ENCODE data around the gene CEP104. TPM values are rescaled to one million over a fixed set of nuclear protein-coding genes. Genes with fewer than 3 reads are reported as not detected.

The CEP104 gene
- total and polyA plus RNA-seq, 10 donors = 4.5 to 49.4 (median 33.4) TPM

DNA sequence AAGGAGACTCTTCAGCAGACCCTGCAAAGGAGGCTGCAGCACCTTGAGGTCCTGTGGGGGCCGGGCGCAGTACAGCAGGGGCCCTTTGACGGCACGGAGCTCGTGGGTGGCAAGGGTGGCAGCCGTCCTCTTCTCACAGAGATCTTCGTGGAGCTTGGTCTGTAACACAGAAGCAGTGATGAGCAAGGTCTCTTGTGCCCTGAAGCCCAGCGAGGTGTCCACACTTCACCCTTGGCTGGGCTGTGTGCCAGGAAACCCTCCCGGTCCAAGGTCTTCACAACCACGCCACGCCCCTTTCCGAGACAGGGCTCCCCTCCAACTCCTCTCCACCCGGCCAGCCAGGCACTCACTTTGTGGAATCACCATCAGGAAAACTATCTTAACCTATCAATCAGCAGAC is 72.0 kb downstream of the CEP104 start:
- no peak for DNase-seq
- no peaks in the 10 kb centered on the region for H3K27me3 ChIP-seq (replicated peaks in 1 of 7)
- no peak overlapping the region for H3K4me3 ChIP-seq
- no peaks in the 10 kb centered on the region for H3K9me3 ChIP-seq
- H3K27ac ChIP-seq = no peak overlapping the region
- H3K4me1 ChIP-seq = peaks cover 0 to 34% (median 16%) of the 10 kb centered on the region in 6 donors
- intact Hi-C loops (cut with DNase I; ENCODE audit: low total_unique reads) = no loop called here
- peaks cover 6 to 100% (median 77%) of the 10 kb centered on the region in 6 donors for H3K36me3 ChIP-seq
- TF ChIP-seq, protein P1, sequence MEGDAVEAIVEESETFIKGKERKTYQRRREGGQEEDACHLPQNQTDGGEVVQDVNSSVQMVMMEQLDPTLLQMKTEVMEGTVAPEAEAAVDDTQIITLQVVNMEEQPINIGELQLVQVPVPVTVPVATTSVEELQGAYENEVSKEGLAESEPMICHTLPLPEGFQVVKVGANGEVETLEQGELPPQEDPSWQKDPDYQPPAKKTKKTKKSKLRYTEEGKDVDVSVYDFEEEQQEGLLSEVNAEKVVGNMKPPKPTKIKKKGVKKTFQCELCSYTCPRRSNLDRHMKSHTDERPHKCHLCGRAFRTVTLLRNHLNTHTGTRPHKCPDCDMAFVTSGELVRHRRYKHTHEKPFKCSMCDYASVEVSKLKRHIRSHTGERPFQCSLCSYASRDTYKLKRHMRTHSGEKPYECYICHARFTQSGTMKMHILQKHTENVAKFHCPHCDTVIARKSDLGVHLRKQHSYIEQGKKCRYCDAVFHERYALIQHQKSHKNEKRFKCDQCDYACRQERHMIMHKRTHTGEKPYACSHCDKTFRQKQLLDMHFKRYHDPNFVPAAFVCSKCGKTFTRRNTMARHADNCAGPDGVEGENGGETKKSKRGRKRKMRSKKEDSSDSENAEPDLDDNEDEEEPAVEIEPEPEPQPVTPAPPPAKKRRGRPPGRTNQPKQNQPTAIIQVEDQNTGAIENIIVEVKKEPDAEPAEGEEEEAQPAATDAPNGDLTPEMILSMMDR (IDR thresholded peaks at IDR 0.05 in 8 of 11, conservative IDR thresholded peaks at IDR 0.05 in 3 of 11) = no peak
- peak in 2 of 3 donors; percentile 26 to 43 for TF ChIP-seq POLR2AphosphoS5 (IDR thresholded peaks at IDR 0.05)
- 74 to 84% (median 82%) methylated on average over 13 of the region's 13 CpGs for WGBS, 5 donors

DNA sequence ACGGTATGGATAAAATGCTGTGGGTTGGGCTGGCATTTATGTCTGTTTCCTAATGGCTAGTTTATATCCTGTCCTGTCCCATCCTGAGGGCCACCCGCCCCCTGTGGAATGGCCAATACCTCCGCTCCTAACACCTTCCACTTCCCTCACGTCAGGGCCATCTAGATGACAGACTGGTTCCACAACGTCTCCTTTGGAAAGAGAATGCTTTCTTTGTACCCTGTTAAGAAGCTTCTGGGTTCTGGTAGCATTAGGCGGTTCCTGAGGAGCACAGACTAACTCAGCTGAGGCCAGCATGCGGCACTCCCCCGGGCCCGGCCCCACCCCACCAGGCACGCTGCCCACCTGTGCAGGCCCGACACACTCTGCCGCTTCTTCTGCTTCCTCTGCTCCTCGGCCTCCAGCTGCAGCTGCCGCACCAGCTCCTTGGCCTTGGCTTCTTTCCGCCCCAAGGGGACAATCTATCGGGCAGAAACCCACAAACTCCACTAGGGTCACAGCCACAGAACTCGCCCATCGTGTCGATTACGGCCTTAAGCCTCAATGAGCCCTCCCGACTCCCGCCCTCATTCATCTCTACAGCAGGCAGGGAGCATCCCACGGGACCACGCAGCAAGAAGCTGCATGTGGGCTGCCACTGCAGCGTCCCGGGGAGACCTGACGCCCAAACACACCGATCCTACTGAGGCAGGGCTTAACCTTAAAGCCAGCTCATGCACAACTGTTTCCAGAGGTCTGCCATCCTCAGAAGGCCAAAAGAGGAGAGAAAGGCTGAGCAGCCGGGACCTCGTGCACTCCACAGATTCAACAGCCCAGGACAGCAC is 73.1 kb downstream of the CEP104 start:
- no peak for DNase-seq
- Histone ChIP-seq H3K27me3 (replicated peaks in 1 of 7) (no peaks in the 10 kb centered on the region), H3K4me1 (peaks cover 0 to 22% (median 8%) of the 10 kb centered on the region in 6 donors), H3K4me3 (no peak overlapping the region), H3K27ac (no peak overlapping the region), H3K36me3 (peaks cover 6 to 100% (median 83%) of the 10 kb centered on the region in 6 donors), H3K9me3 (no peaks in the 10 kb centered on the region)
- 91 to 96% (median 94%) methylated on average over 27 to 30 of the region's 30 CpGs for WGBS, 5 donors
- intact Hi-C loops (cut with DNase I; ENCODE audit: low total_unique reads) = no loop called here
- TF ChIP-seq, protein P1 (IDR thresholded peaks at IDR 0.05 in 8 of 11, conservative IDR thresholded peaks at IDR 0.05 in 3 of 11) = no peak
- peak in 1 of 3 donors; percentile 40 for TF ChIP-seq POLR2AphosphoS5 (IDR thresholded peaks at IDR 0.05)

DNA sequence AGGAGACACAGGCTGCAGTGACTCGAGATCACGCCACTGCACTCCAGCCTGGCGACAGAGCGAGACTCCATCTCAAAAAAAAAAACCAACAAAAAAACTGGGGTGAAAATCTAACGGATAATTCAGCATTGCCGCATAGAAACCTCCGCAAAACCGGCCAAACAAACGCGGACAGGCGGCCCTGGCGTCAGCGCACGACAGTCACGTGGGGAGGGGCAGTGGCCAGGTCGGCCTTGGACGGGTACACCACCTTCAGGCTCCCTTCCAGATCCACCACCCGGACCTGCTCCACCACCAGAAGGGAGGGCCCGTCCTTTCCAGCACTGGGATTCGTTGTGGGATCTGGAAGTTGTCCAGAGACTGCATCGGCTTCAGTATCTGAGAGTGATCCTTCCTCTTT is 76.1 kb downstream of the CEP104 start:
- no peak for DNase-seq
- H3K36me3 ChIP-seq = peaks cover 6 to 82% (median 73%) of the 10 kb centered on the region in 6 donors

DNA sequence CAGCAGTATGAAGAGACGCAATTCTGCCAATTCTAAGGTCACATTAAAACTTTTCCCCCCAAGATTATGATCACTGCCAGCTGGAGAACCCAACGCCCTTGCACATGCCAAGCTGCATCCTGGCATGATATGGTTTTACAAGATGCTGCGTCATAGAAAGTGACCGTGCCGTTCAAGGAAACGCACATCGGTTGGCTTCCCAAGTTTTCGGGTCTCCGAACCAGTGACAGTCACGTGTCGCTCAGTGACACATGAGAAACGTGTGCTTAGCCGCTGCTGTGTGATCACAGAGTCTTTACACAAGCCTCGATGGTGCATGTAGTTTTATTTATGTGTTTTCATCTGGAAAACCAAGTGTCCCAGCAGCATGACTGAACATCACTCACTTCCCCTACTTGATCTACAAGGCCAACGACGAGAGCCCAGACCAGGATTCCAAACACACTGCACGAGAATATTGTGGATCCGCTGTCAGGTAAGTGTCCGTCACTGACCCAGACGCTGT is 77.0 kb downstream of the CEP104 start:
- H3K4me1 ChIP-seq = peaks cover 9 to 16% (median 11%) of the 10 kb centered on the region in 6 donors
- intact Hi-C loops (cut with DNase I; ENCODE audit: low total_unique reads) = no loop called here
- peak; percentile 47 for DNase-seq
- WGBS, 5 donors = 90 to 96% (median 92%) methylated on average over 20 of the region's 20 CpGs
- no peaks in the 10 kb centered on the region for H3K9me3 ChIP-seq
- H3K27ac ChIP-seq = no peak overlapping the region
- H3K27me3 ChIP-seq (replicated peaks in 1 of 7) = no peaks in the 10 kb centered on the region
- no peak overlapping the region for H3K4me3 ChIP-seq
- no peak for TF ChIP-seq POLR2A (IDR thresholded peaks at IDR 0.05)
- TF ChIP-seq POLR2AphosphoS5 (IDR thresholded peaks at IDR 0.05) = no peak
- TF ChIP-seq, protein P1 (IDR thresholded peaks at IDR 0.05 in 8 of 11, conservative IDR thresholded peaks at IDR 0.05 in 3 of 11) = no peak
- H3K36me3 ChIP-seq = peaks cover 6 to 73% (median 63%) of the 10 kb centered on the region in 6 donors

More for the DNA sequence above, 76.1 kb downstream of the CEP104 start:
- TF ChIP-seq POLR2A (IDR thresholded peaks at IDR 0.05) = no peak
- peak in 1 of 3 donors; percentile 43 for TF ChIP-seq POLR2AphosphoS5 (IDR thresholded peaks at IDR 0.05)
- Histone ChIP-seq H3K27ac (no peak overlapping the region), H3K4me3 (no peak overlapping the region), H3K27me3 (replicated peaks in 1 of 7) (no peaks in the 10 kb centered on the region), H3K4me1 (peaks cover under 1 to 14% (median 3%) of the 10 kb centered on the region in 6 donors), H3K9me3 (no peaks in the 10 kb centered on the region)
- 90 to 96% (median 93%) methylated on average over 21 of the region's 21 CpGs for WGBS, 5 donors
- intact Hi-C loops (cut with DNase I; ENCODE audit: low total_unique reads) = no loop called here

Measured in spleen (tissue), 11 donors.